GM19372 (cell line): ENCODE results near the gene DOK4.

ENCODE experiments used
- ATAC-seq: cut with Tn5 transposase; IDR thresholded peaks from one replicate; pipeline ENCODE4 v1.9.1; 2021; ENCODE audit warnings: mild to moderate bottlenecking, low read depth, moderate library complexity; ENCODE audit not compliant: unreplicated experiment

Gene DOK4

GRCh38 chr16:57519796-57520360 is 33.6 kb upstream of the DOK4 start:
- ATAC-seq, result peak; percentile 65

- no peak for ATAC-seq
Measured at GRCh38 chr16:57518922-57519321, 32.6 kb upstream of the DOK4 start.

DNA sequence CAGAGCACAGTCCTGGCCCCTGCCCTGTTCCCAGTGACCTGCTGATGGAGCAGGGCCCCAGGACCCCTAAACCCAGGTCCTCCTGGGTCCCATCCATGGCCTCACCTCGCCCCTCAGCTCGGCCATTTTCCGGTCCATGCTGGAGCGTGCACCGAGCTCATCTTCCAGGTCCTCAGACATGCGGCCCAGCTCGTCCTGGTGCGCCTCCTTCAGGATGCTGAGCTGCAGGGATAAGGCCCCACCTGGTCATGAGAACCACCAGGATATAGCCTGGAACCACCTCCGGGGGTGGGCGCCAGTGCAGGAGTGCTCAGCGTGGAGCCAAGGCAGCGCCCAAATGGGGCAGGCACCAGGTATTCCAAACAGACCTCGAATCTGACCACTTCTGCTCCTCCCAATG is 32.2 kb upstream of the DOK4 start:
- no peak for ATAC-seq

GRCh38 chr16:57517397-57518367 is 31.4 kb upstream of the DOK4 start:
- ATAC-seq, result no peak

GRCh38 chr16:57516773-57517172 is 30.5 kb upstream of the DOK4 start:
- no peak for ATAC-seq

- no peak for ATAC-seq
Measured at GRCh38 chr16:57516176-57516725, 30.0 kb upstream of the DOK4 start.

GRCh38 chr16:57514791-57515600 is 28.7 kb upstream of the DOK4 start:
- ATAC-seq, result no peak

- ATAC-seq, result no peak
Measured at GRCh38 chr16:57514371-57514770, 28.1 kb upstream of the DOK4 start.

DNA sequence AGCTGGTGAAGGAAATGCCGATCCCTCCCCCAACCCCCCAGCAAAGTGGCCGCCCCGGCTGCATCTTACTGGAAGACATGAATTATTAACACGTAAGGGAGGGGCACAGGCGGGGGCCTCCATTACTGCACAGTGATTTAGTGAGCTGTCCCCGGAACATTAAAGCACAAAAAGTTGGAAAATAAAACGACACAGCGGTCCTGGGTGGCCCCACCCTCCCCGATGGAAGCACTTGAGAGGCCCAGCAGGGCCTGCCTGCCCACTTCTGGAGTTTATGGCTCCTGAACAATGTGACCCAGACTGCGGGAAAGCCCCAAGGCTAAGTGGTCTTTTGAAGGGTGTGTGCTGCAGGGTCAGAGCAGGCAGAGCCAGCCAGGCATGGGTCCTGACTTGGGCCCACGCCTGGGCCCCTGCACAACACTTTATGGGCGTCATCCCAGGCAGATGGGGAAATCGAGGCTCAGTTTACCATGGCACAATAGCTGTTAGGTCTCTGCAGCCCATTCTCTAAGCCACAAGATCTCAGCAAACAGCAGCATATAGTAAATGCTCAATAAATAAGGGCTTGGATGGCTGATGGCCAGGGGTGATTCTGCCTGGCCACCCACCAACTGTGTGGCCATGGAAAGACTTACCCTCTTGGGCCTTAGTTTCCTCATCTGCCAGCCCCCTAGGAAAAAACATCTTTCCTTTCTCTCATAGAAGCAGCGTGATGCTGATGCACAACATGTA is 27.2 kb upstream of the DOK4 start:
- ATAC-seq, result no peak

- no peak for ATAC-seq
Measured at GRCh38 chr16:57512296-57513001, 26.2 kb upstream of the DOK4 start.

GRCh38 chr16:57510016-57510871 is 24.0 kb upstream of the DOK4 start:
- ATAC-seq, result no peak

DNA sequence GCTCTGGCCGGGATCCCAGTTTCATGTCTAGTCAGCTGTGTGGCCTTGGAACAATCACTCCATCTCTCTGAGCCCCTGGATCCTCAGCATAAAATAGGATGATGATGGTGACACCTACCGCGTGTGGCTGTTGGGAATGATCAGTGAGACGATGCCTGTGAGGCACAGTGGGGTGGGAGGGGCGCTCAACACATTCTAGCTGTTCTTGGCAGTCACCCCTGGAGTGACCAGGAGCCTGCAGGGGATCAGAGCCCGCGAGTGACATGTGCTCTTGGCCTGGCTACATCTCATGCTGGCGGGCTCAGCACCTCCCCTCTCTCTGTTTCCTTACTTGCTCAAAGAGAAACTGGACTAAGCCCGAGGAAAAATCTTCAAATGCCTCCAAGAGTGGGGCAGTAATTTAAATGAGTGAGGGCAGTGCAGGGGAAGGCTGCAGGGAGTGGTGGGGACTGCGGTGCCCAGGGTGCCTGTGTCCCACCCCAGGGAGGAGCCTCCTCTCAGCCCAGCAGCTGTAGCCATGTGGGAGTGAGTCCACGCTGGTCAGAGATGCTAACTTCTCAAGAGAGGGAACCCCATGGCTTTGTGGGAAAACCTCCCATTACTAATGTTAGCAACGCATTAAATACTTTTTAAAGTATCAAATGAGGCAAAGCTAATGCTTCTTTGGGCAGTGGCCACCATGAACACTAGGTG is 23.1 kb upstream of the DOK4 start:
- no peak for ATAC-seq

- no peak for ATAC-seq
Measured at GRCh38 chr16:57508035-57508425, 21.7 kb upstream of the DOK4 start.

- no peak for ATAC-seq
Measured at GRCh38 chr16:57507136-57508034, 21.1 kb upstream of the DOK4 start.

- no peak for ATAC-seq
Measured at GRCh38 chr16:57505169-57505568, 18.9 kb upstream of the DOK4 start.

GRCh38 chr16:57504491-57504890 is 18.2 kb upstream of the DOK4 start:
- ATAC-seq, result no peak

- ATAC-seq, result no peak
Measured at GRCh38 chr16:57504001-57504400, 17.7 kb upstream of the DOK4 start.
